Hepatic stellate cell (primary cell): ENCODE data around the gene CSNK1G2.
A peak's percentile ranks its signal among the peaks of the same experiment; 100 is the strongest.

Source experiments
- DNase-seq: peaks from one replicate; pipeline ENCODE4 v3.0.0; 2011; ENCODE audit warnings: low spot score

Gene CSNK1G2

GRCh38 chr19:1941146-1942077, at the start of gene CSNK1G2:
Gene CSNK1G2, plus strand, starts transcription at chr19:1941172. Its CDS starts 28,601 bp downstream, at chr19:1969773.
- DNase-seq: no peak

- DNase-seq: no peak
Measured at GRCh38 chr19:1893791-1894190, 47.2 kb upstream of the CSNK1G2 start.

GRCh38 chr19:1896508-1896907, 44.5 kb upstream of the CSNK1G2 start:
- no peak for DNase-seq

GRCh38 chr19:1901940-1902404, 39.0 kb upstream of the CSNK1G2 start:
- DNase-seq: no peak

GRCh38 chr19:1902923-1903322, 38.0 kb upstream of the CSNK1G2 start:
- DNase-seq: no peak

- DNase-seq: no peak
Measured at GRCh38 chr19:1904860-1905109, 36.2 kb upstream of the CSNK1G2 start.

- DNase-seq: peak; percentile 98
Measured at GRCh38 chr19:1905110-1905862, 35.7 kb upstream of the CSNK1G2 start, which contains the start of the genes ADAT3 and SCAMP4. Gene ADAT3, plus strand, starts transcription at chr19:1905399. Its CDS starts 6,649 bp downstream, at chr19:1912048. Gene SCAMP4, plus strand, starts transcription at chr19:1905399. Its CDS starts 9,621 bp downstream, at chr19:1915020.

GRCh38 chr19:1905863-1906375, 35.1 kb upstream of the CSNK1G2 start:
- DNase-seq: no peak

- DNase-seq: no peak
Measured at GRCh38 chr19:1906985-1907562, 33.9 kb upstream of the CSNK1G2 start.

- no peak for DNase-seq
Measured at GRCh38 chr19:1907563-1908363, 33.2 kb upstream of the CSNK1G2 start.

GRCh38 chr19:1908364-1908678, 32.7 kb upstream of the CSNK1G2 start:
- DNase-seq: no peak

GRCh38 chr19:1909761-1910080, 31.3 kb upstream of the CSNK1G2 start:
- no peak for DNase-seq

GRCh38 chr19:1910177-1910576, 30.8 kb upstream of the CSNK1G2 start:
- peak; percentile 37 for DNase-seq

- DNase-seq: no peak
Measured at GRCh38 chr19:1911098-1911497, 29.9 kb upstream of the CSNK1G2 start.

- DNase-seq: no peak
Measured at GRCh38 chr19:1911995-1912394, 29.0 kb upstream of the CSNK1G2 start.

- no peak for DNase-seq
Measured at GRCh38 chr19:1912760-1913505, 28.0 kb upstream of the CSNK1G2 start.

GRCh38 chr19:1913781-1914577, 27.0 kb upstream of the CSNK1G2 start:
- no peak for DNase-seq

GRCh38 chr19:1914826-1915341, 26.1 kb upstream of the CSNK1G2 start:
- no peak for DNase-seq

- no peak for DNase-seq
Measured at GRCh38 chr19:1917146-1917545, 23.8 kb upstream of the CSNK1G2 start.

- DNase-seq: no peak
Measured at GRCh38 chr19:1917926-1918325, 23.0 kb upstream of the CSNK1G2 start.
